Effector memory CD8-positive, alpha-beta T cell (primary cell): ENCODE data around the gene PAF1.
A peak's percentile ranks its signal among the peaks of the same experiment; 100 is the strongest.

ENCODE experiments used
- ATAC-seq: fragments of 150-1000 bp; cut with Tn5 transposase; replicated peaks from 2 replicates; pipeline ENCODE4 v1.10.0; 2021; ENCODE audit warnings: mild to moderate bottlenecking, moderate library complexity
- DNase-seq, 3 experiments: peaks; one replicate each; pipeline ENCODE4 v3.0.0; 2021
- H3K27ac Mint-ChIP-seq, 2 donors: one replicate each; pipeline ENCODE4 v1.8.0; 2022; ENCODE audit warnings: mild to moderate bottlenecking in 2 of 2, mixed read lengths in 2 of 2, moderate library complexity in 2 of 2
- H3K27me3 Mint-ChIP-seq, 2 donors: one replicate each; pipeline ENCODE4 v1.8.0; 2022; ENCODE audit warnings: mixed read lengths in 2 of 2
- H3K36me3 Mint-ChIP-seq: one replicate; pipeline ENCODE4 v1.8.0; 2022; ENCODE audit warnings: mild to moderate bottlenecking, moderate library complexity, mixed read lengths; ENCODE audit not compliant: insufficient read depth
- H3K4me1 Mint-ChIP-seq, 2 donors: one replicate each; pipeline ENCODE4 v1.8.0; 2022; ENCODE audit warnings: low read depth in 2 of 2, mixed read lengths in 2 of 2
- H3K4me3 Mint-ChIP-seq, 2 donors: one replicate each; pipeline ENCODE4 v1.8.0; 2022; ENCODE audit warnings: mild to moderate bottlenecking in 2 of 2, mixed read lengths in 2 of 2, moderate library complexity in 2 of 2
- H3K9me3 Mint-ChIP-seq, 2 donors: one replicate each; pipeline ENCODE4 v1.8.0; 2022; ENCODE audit warnings: mixed read lengths in 2 of 2

Gene PAF1

GRCh38 chr19:39359026-39359425, 31.9 kb downstream of the PAF1 start:
- DNase-seq (no peak), ATAC-seq (no peak)
- Mint-ChIP-seq H3K4me3 (no peak overlapping the region), H3K27me3 (no peaks in the 10 kb centered on the region), H3K36me3 (peaks cover 56% of the 10 kb centered on the region), H3K4me1 (no peaks in the 10 kb centered on the region), H3K27ac (no peak overlapping the region), H3K9me3 (no peaks in the 10 kb centered on the region)

- H3K4me3 Mint-ChIP-seq, result no peak overlapping the region
- no peaks in the 10 kb centered on the region for H3K27me3 Mint-ChIP-seq
- no peak overlapping the region for H3K27ac Mint-ChIP-seq
- H3K36me3 Mint-ChIP-seq, result peaks cover 60% of the 10 kb centered on the region
- H3K4me1 Mint-ChIP-seq, result peaks cover 0 to 5% of the 10 kb centered on the region in 2 donors
- DNase-seq (no peak), ATAC-seq (no peak)
- H3K9me3 Mint-ChIP-seq, result no peaks in the 10 kb centered on the region
Observed at GRCh38 chr19:39356647-39357046, 34.3 kb downstream of the PAF1 start.

- ATAC-seq (no peak), DNase-seq (no peak)
- H3K36me3 Mint-ChIP-seq, result peaks cover 64% of the 10 kb centered on the region
- H3K27me3 Mint-ChIP-seq, result no peaks in the 10 kb centered on the region
- H3K9me3 Mint-ChIP-seq, result no peaks in the 10 kb centered on the region
- H3K27ac Mint-ChIP-seq, result no peak overlapping the region
- H3K4me3 Mint-ChIP-seq, result no peak overlapping the region
- peaks cover 0 to 5% of the 10 kb centered on the region in 2 donors for H3K4me1 Mint-ChIP-seq
Observed at GRCh38 chr19:39356073-39356472, 34.8 kb downstream of the PAF1 start.

- peaks cover 0 to 5% of the 10 kb centered on the region in 2 donors for H3K4me1 Mint-ChIP-seq
- DNase-seq (no peak), ATAC-seq (no peak)
- peaks cover 64% of the 10 kb centered on the region for H3K36me3 Mint-ChIP-seq
- H3K9me3 Mint-ChIP-seq, result no peaks in the 10 kb centered on the region
- no peak overlapping the region for H3K27ac Mint-ChIP-seq
- no peak overlapping the region for H3K4me3 Mint-ChIP-seq
- no peaks in the 10 kb centered on the region for H3K27me3 Mint-ChIP-seq
Observed at GRCh38 chr19:39355253-39355652, 35.7 kb downstream of the PAF1 start.

GRCh38 chr19:39352381-39353255, 38.3 kb downstream of the PAF1 start:
- Mint-ChIP-seq H3K27ac (peak overlapping the region; percentile 35 to 51), H3K36me3 (peaks cover 52% of the 10 kb centered on the region), H3K9me3 (no peaks in the 10 kb centered on the region), H3K4me1 (peaks cover 8 to 18% of the 10 kb centered on the region in 2 donors), H3K27me3 (no peaks in the 10 kb centered on the region), H3K4me3 (no peak overlapping the region)
- DNase-seq (no peak), ATAC-seq (no peak)

- Mint-ChIP-seq H3K4me1 (peaks cover 13 to 25% of the 10 kb centered on the region in 2 donors), H3K4me3 (no peak overlapping the region), H3K27me3 (no peaks in the 10 kb centered on the region), H3K36me3 (peaks cover 47% of the 10 kb centered on the region), H3K9me3 (no peaks in the 10 kb centered on the region), H3K27ac (peak overlapping the region; percentile 35 to 51)
- DNase-seq (peak in 1 of 3 experiments; percentile 13), ATAC-seq (peak; percentile 89)
Observed at GRCh38 chr19:39351537-39352064, 39.3 kb downstream of the PAF1 start.

- DNase-seq (no peak), ATAC-seq (no peak)
- H3K27ac Mint-ChIP-seq, result no peak overlapping the region
- H3K36me3 Mint-ChIP-seq, result peaks cover 36% of the 10 kb centered on the region
- no peak overlapping the region for H3K4me3 Mint-ChIP-seq
- no peaks in the 10 kb centered on the region for H3K27me3 Mint-ChIP-seq
- peaks cover 22 to 39% of the 10 kb centered on the region in 2 donors for H3K4me1 Mint-ChIP-seq
- H3K9me3 Mint-ChIP-seq, result no peaks in the 10 kb centered on the region
Observed at GRCh38 chr19:39350156-39350555, 40.8 kb downstream of the PAF1 start.

GRCh38 chr19:39349326-39349725, 41.6 kb downstream of the PAF1 start:
- no peaks in the 10 kb centered on the region for H3K9me3 Mint-ChIP-seq
- peaks cover 29 to 47% of the 10 kb centered on the region in 2 donors for H3K4me1 Mint-ChIP-seq
- DNase-seq (no peak), ATAC-seq (no peak)
- H3K27me3 Mint-ChIP-seq, result no peaks in the 10 kb centered on the region
- H3K36me3 Mint-ChIP-seq, result peaks cover 28% of the 10 kb centered on the region
- H3K4me3 Mint-ChIP-seq, result no peak overlapping the region
- H3K27ac Mint-ChIP-seq, result no peak overlapping the region

GRCh38 chr19:39347332-39348164, 43.4 kb downstream of the PAF1 start:
- peaks cover 42 to 63% of the 10 kb centered on the region in 2 donors for H3K4me1 Mint-ChIP-seq
- H3K36me3 Mint-ChIP-seq, result peaks cover 18% of the 10 kb centered on the region
- no peak for DNase-seq
- peak overlapping the region; percentile 15 to 45 for H3K27ac Mint-ChIP-seq
- no peaks in the 10 kb centered on the region for H3K27me3 Mint-ChIP-seq
- no peaks in the 10 kb centered on the region for H3K9me3 Mint-ChIP-seq
- no peak overlapping the region for H3K4me3 Mint-ChIP-seq
- ATAC-seq, result no peak

- H3K27me3 Mint-ChIP-seq, result no peaks in the 10 kb centered on the region
- H3K27ac Mint-ChIP-seq, result peak overlapping the region; percentile 76 to 91
- no peaks in the 10 kb centered on the region for H3K9me3 Mint-ChIP-seq
- no peak for DNase-seq
- no peak overlapping the region for H3K4me3 Mint-ChIP-seq
- peaks cover 51 to 66% of the 10 kb centered on the region in 2 donors for H3K4me1 Mint-ChIP-seq
- H3K36me3 Mint-ChIP-seq, result peaks cover 18% of the 10 kb centered on the region
- ATAC-seq, result no peak
Observed at GRCh38 chr19:39345956-39346355, 45.0 kb downstream of the PAF1 start.

GRCh38 chr19:39342647-39343305, 48.1 kb downstream of the PAF1 start:
- Mint-ChIP-seq H3K9me3 (no peaks in the 10 kb centered on the region), H3K4me3 (peak overlapping the region; percentile 78 to 85), H3K36me3 (peaks cover 16% of the 10 kb centered on the region), H3K27me3 (no peaks in the 10 kb centered on the region), H3K4me1 (peaks cover 46 to 62% of the 10 kb centered on the region in 2 donors), H3K27ac (peak overlapping the region; percentile 91 to 95)
- ATAC-seq, result no peak
- no peak for DNase-seq

- Mint-ChIP-seq H3K4me1 (peaks cover 40 to 60% of the 10 kb centered on the region in 2 donors), H3K27ac (peak within 1 kb of the TSS; percentile 91 to 95), H3K27me3 (no peaks in the 10 kb centered on the region), H3K9me3 (no peaks in the 10 kb centered on the region), H3K36me3 (peaks cover 16% of the 10 kb centered on the region), H3K4me3 (peak within 1 kb of the TSS; percentile 95 to 97)
- peak; percentile 87 for ATAC-seq
- peak; percentile 98 to 99 (median 99) for DNase-seq
Observed at GRCh38 chr19:39341719-39342604, 48.9 kb downstream of the PAF1 start, which contains the start of gene SAMD4B. Gene SAMD4B, plus strand, starts transcription at chr19:39342421. Its CDS starts 14,473 bp downstream, at chr19:39356894.
